ENCODE data around the gene CDH13. TPM values are rescaled to one million over a fixed set of nuclear protein-coding genes. Genes with fewer than 3 reads are reported as not detected.
A peak's percentile ranks its signal among the peaks of the same experiment; 100 is the strongest.

CDH13 gene
- polyA plus RNA-seq, 1 experiment: 113 TPM

- Histone ChIP-seq H3K4me3 (ENCODE audit: low read depth, low read length) (no peak overlapping the region), H3K27me3 (ENCODE audit: control insufficient read depth, insufficient read depth, low read length) (no peaks in the 10 kb centered on the region), H3K36me3 (ENCODE audit: control insufficient read depth, insufficient read depth, low read length) (no peaks in the 10 kb centered on the region)
- TF ChIP-seq, protein P1, sequence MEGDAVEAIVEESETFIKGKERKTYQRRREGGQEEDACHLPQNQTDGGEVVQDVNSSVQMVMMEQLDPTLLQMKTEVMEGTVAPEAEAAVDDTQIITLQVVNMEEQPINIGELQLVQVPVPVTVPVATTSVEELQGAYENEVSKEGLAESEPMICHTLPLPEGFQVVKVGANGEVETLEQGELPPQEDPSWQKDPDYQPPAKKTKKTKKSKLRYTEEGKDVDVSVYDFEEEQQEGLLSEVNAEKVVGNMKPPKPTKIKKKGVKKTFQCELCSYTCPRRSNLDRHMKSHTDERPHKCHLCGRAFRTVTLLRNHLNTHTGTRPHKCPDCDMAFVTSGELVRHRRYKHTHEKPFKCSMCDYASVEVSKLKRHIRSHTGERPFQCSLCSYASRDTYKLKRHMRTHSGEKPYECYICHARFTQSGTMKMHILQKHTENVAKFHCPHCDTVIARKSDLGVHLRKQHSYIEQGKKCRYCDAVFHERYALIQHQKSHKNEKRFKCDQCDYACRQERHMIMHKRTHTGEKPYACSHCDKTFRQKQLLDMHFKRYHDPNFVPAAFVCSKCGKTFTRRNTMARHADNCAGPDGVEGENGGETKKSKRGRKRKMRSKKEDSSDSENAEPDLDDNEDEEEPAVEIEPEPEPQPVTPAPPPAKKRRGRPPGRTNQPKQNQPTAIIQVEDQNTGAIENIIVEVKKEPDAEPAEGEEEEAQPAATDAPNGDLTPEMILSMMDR (IDR thresholded peaks at IDR 0.05; ENCODE audit: insufficient read depth, low read depth, low read length): no peak
- POLR2A ChIA-PET: no interaction called here
- CTCF ChIA-PET: no interaction called here
- DNase-seq (ENCODE audit: low read depth): no peak
These were observed 108.9 kb downstream of the CDH13 start for GRCh38 chr16:82735673-82736091.

DNA sequence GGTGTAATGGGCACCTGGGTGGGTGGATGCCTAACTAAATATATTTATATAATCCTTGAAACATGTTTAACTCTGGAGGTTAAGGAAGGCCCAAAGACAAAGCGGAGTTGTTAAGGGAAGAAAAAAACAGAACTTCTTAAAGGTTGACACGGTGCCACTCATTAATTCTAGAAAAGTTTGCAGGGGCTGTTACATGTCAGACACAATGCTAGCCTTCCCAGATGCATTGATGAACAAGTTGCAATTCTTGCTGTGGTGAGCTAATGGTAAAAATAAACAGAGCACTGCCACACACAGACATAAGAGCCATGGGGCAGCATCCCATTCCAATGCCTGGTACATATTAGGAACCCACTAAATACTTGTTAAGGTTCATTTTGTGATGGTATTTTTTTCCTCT lies 109.5 kb downstream of the CDH13 start:
- TF ChIP-seq, protein P1 (IDR thresholded peaks at IDR 0.05; ENCODE audit: insufficient read depth, low read depth, low read length): no peak
- CTCF ChIA-PET: no interaction called here
- Histone ChIP-seq H3K36me3 (ENCODE audit: control insufficient read depth, insufficient read depth, low read length) (no peaks in the 10 kb centered on the region), H3K27me3 (ENCODE audit: control insufficient read depth, insufficient read depth, low read length) (no peaks in the 10 kb centered on the region), H3K4me3 (ENCODE audit: low read depth, low read length) (no peak overlapping the region)
- POLR2A ChIA-PET: no interaction called here
- DNase-seq (ENCODE audit: low read depth): no peak

DNA sequence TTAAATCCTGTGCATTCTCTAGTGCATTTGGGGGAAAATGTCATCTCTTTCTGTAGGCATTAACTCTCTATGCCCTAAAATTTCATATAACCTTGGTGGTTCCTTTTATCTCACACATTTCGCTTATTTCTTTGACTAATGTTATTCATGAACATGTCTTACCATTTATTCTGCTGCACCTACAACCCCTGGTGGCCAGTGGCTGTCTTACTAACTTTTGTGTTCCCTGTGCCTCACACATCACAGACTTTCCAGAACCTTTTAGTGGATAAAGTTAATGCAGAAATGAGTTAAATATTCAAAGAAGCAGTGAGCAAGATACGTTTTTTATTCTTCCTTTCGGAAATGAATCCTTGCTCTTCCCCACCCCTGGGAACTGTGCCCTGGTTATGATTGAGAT lies 111.9 kb downstream of the CDH13 start:
- Histone ChIP-seq H3K4me3 (ENCODE audit: low read depth, low read length) (no peak overlapping the region), H3K27me3 (ENCODE audit: control insufficient read depth, insufficient read depth, low read length) (no peaks in the 10 kb centered on the region), H3K36me3 (ENCODE audit: control insufficient read depth, insufficient read depth, low read length) (no peaks in the 10 kb centered on the region)
- POLR2A ChIA-PET: no interaction called here
- DNase-seq (ENCODE audit: low read depth): no peak
- TF ChIP-seq, protein P1 (IDR thresholded peaks at IDR 0.05; ENCODE audit: insufficient read depth, low read depth, low read length): peak; percentile 32
- CTCF ChIA-PET: interaction anchor here (1.0 kb wide), 1 partner anchor 14 kb away, joined by 3 read pairs; no protein-coding TSS in a partner anchor

DNA sequence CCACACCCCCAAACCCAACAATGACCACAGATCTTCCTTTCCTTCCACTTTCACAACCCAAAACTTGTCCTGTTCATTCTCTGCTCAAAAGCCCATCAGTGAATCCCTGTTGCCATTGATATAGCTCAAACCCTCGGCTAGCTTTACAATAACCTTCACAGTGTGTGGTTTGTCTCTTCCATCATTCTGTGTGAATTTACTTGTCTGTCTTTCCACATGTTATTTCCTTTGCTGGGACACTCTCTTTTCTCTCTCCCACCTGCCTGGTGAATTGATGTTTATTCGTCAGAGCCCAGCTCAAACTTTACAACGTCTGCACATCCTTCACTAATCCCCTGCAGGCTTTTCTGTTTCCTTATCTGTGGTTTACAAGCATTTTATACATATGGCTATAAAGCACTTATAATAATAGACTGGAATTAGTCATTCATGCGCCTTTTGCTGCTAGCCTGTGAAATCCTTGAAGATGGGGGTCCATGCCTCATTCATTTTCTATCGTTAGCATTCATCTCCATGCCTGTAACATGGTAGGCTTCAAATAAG lies 114.4 kb downstream of the CDH13 start:
- Histone ChIP-seq H3K4me3 (ENCODE audit: low read depth, low read length) (no peak overlapping the region), H3K27me3 (ENCODE audit: control insufficient read depth, insufficient read depth, low read length) (no peaks in the 10 kb centered on the region), H3K36me3 (ENCODE audit: control insufficient read depth, insufficient read depth, low read length) (no peaks in the 10 kb centered on the region)
- ChIA-PET POLR2A (no interaction called here), CTCF (interaction anchor here (0.6 to 1.4 kb wide), 3 partner anchors 46 to 101 kb away, joined by 3 to 7 read pairs (median 4); no protein-coding TSS in a partner anchor)
- DNase-seq (ENCODE audit: low read depth): no peak
- TF ChIP-seq, protein P1 (IDR thresholded peaks at IDR 0.05; ENCODE audit: insufficient read depth, low read depth, low read length): no peak

DNA sequence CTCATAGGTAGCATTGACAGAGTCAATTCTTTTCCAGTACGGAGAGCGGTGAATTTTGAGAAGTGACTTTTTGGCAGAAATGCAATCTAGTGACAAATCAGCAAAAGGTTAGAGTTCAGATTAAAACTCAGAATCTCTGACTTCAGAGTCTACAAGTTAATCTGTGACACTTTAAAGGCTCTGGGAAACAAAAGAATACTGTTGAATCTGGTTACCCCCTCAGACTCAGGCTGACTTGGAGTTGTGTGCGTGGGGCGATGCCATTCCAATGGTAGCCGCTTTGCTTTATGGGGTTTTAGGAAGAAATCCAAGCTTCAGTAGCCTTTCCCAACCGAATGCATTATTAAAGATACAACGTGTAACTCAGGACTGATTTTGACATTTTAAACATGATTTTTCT lies 118.2 kb downstream of the CDH13 start:
- no peaks in the 10 kb centered on the region for H3K27me3 ChIP-seq (ENCODE audit: control insufficient read depth, insufficient read depth, low read length)
- DNase-seq (ENCODE audit: low read depth): no peak
- TF ChIP-seq, protein P1 (IDR thresholded peaks at IDR 0.05; ENCODE audit: insufficient read depth, low read depth, low read length): no peak
- POLR2A ChIA-PET: no interaction called here
- CTCF ChIA-PET: no interaction called here
- no peak overlapping the region for H3K4me3 ChIP-seq (ENCODE audit: low read depth, low read length)
- H3K36me3 ChIP-seq (ENCODE audit: control insufficient read depth, insufficient read depth, low read length): no peaks in the 10 kb centered on the region
